ENCODE measurements around the gene CWF19L1.

- TF ChIP-seq CTCF (conservative IDR thresholded peaks at IDR 0.05) (no peak), ZFX (IDR thresholded peaks at IDR 0.05) (no peak)
These were observed 59.2 kb downstream of the CWF19L1 start for GRCh38 chr10:100208276-100208675.
